DOHH2 (cell line): ENCODE data around the gene RUNX2.

Source experiments
- H3F3A ChIP-seq: fragments of 200-600 bp; sonication (generic), shearing (Covaris generic); 2 replicates; pipeline ENCODE4 v1.6.0; 2016; ENCODE audit warnings: antibody characterized with exemption, mild to moderate bottlenecking; ENCODE audit not compliant: control insufficient read depth, insufficient read depth
- H3K27ac ChIP-seq: fragments of 200-600 bp; sonication (generic); 2 replicates; pipeline ENCODE4 v1.5.1; 2014; ENCODE audit warnings: low read depth, mild to moderate bottlenecking, low read length, moderate library complexity
- H3K27me3 ChIP-seq: fragments of 200-600 bp; sonication (generic); 2 replicates; pipeline ENCODE4 v1.6.1; 2014; ENCODE audit warnings: mild to moderate bottlenecking, low read length, mixed read lengths; ENCODE audit not compliant: control insufficient read depth
- H3K36me3 ChIP-seq: fragments of 200-600 bp; sonication (generic); 2 replicates; pipeline ENCODE4 v1.6.1; 2014; ENCODE audit warnings: mild to moderate bottlenecking, low read length, moderate library complexity, mixed read lengths; ENCODE audit not compliant: control insufficient read depth
- H3K4me1 ChIP-seq: fragments of 200-600 bp; sonication (generic); 2 replicates; pipeline ENCODE4 v1.6.1; 2014; ENCODE audit warnings: mild to moderate bottlenecking, low read length, mixed read lengths; ENCODE audit not compliant: control insufficient read depth
- H3K4me2 ChIP-seq: fragments of 200-600 bp; sonication (generic); 2 replicates; pipeline ENCODE4 v1.6.0; 2014; ENCODE audit warnings: mild to moderate bottlenecking, low read length, moderate library complexity
- H3K4me3 ChIP-seq: fragments of 200-600 bp; sonication (generic); 2 replicates; pipeline ENCODE4 v1.5.1; 2014; ENCODE audit warnings: mild to moderate bottlenecking, low read length, mixed read lengths
- H3K79me2 ChIP-seq: fragments of 200-600 bp; sonication (generic); 2 replicates; pipeline ENCODE4 v1.6.1; 2014; ENCODE audit warnings: mild to moderate bottlenecking, low read length, mixed read lengths; ENCODE audit not compliant: control insufficient read depth
- H3K9me2 ChIP-seq: fragments of 200-600 bp; sonication (generic); replicated peaks from 2 replicates; pipeline ENCODE4 v1.6.1; 2014; ENCODE audit warnings: mild to moderate bottlenecking, low read length, mixed read lengths; ENCODE audit not compliant: control insufficient read depth
- H3K9me3 ChIP-seq: fragments of 200-600 bp; sonication (generic); 2 replicates; pipeline ENCODE4 v1.6.1; 2014; ENCODE audit warnings: antibody characterized with exemption, low read length, mixed read lengths; ENCODE audit not compliant: control insufficient read depth, insufficient read depth
- H4K20me1 ChIP-seq: fragments of 200-600 bp; sonication (generic); 2 replicates; pipeline ENCODE4 v1.6.0; 2014; ENCODE audit warnings: low read depth, mild to moderate bottlenecking, antibody characterized with exemption, low read length, moderate library complexity; ENCODE audit not compliant: control insufficient read depth, insufficient read depth
- CTCF ChIP-seq: fragments of 200-600 bp; sonication (generic); IDR thresholded peaks from one replicate; pipeline ENCODE4 v1.5.1; 2014; ENCODE audit warnings: antibody characterized with exemption, mild to moderate bottlenecking, low read depth, low read length; ENCODE audit not compliant: poor library complexity, severe bottlenecking
- EZH2phosphoT487 ChIP-seq: fragments of 200-600 bp; sonication (generic); IDR thresholded peaks from 2 replicates; pipeline ENCODE4 v1.6.1; 2017; ENCODE audit warnings: borderline replicate concordance, mild to moderate bottlenecking, antibody characterized with exemption, low read length, moderate library complexity, mixed read lengths

RUNX2 gene

DNA sequence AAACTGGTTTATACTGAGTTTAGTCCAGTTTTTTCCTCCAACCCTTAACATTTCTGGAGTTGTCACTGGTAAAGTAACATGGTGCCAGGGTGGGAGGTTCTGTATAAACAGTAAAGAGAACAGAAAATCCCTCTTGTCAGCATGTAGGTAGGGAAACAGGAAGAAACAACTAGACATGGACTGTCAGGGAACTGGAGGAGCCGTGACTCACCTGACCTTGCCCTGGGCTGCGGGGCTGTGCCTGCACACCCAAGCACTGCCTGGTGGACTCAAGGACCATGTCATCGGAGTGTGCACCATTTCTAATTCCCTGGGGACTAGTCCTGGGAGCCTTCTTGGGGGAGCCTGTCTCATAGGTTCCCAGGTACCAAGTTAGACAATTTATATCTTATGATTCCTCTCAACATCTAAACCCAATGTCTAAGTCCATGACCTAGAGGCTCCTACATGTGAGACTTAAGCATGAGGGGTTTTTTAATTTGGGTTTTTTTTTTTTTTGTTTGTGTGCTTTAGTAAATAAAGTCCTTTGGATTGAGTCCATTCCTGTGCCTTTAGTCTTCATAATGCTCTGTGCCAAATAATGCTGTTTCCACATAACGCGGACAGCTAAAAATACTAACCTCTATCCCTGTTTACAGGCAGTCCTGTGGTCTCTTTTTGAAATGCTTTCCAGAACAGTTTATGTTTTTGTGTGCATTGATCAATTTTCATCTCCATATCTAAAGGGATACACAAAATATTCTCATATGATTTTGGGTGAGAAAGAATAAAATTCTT, 186.5 kb downstream of the RUNX2 start:
- Histone ChIP-seq H3K9me2 (no peaks in the 10 kb centered on the region), H3K36me3 (no peaks in the 10 kb centered on the region), H3K9me3 (no peaks in the 10 kb centered on the region), H3K4me3 (no peak overlapping the region), H3F3A (no peaks in the 10 kb centered on the region), H3K4me2 (peak overlapping the region; percentile 32; the same call in 1 of the 2 replicates), H4K20me1 (no peaks in the 10 kb centered on the region), H3K27ac (no peak overlapping the region), H3K27me3 (no peaks in the 10 kb centered on the region), H3K79me2 (no peaks in the 10 kb centered on the region), H3K4me1 (peaks cover 14% of the 10 kb centered on the region)
- TF ChIP-seq EZH2phosphoT487, result no peak
- TF ChIP-seq CTCF, result no peak

DNA sequence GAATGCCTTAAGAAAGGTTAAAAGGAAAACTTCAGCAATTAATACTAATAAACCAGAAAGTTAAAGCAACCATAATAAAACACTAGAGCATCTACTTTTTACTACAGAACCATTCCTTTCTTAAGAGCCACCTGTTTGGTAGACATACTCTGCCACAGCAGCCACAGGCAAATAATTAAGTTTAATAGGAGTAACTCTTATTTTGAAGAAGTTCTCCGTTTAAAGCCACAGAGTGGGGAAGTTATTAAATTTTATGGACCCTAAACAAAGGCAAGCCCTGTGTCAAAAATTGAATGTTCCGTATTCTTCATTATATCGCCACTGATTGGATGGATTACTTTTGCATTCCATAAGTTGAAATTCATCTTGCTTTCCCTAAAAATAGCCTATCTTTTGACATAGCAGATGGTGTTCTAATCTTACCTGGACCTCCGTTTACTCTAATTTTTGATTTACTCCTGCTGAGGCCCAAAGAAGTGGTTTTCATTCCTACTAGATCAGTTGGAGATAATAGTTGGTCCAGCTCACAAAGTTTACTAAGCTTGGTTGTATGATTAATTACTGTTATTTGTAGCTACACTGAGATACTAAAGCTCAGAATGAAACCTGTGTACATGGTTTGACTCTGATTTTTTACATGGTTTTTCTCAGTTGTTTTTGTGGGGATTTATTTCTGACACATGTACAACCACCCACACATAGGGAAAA, 190.0 kb downstream of the RUNX2 start:
- Histone ChIP-seq H3F3A (no peaks in the 10 kb centered on the region), H3K4me1 (peaks cover 34% of the 10 kb centered on the region), H3K9me3 (no peaks in the 10 kb centered on the region), H3K36me3 (no peaks in the 10 kb centered on the region), H3K27ac (no peak overlapping the region), H3K27me3 (no peaks in the 10 kb centered on the region), H3K9me2 (no peaks in the 10 kb centered on the region), H3K4me2 (no peak overlapping the region), H3K79me2 (no peaks in the 10 kb centered on the region), H4K20me1 (no peaks in the 10 kb centered on the region), H3K4me3 (no peak overlapping the region)
- TF ChIP-seq EZH2phosphoT487 (no peak), CTCF (no peak)

GRCh38 chr6:45521226-45521625, 193.1 kb downstream of the RUNX2 start:
- H3K9me2 ChIP-seq, result no peaks in the 10 kb centered on the region
- TF ChIP-seq EZH2phosphoT487 (no peak), CTCF (no peak)
- H3K27ac ChIP-seq, result no peak overlapping the region
- H4K20me1 ChIP-seq, result no peaks in the 10 kb centered on the region
- H3K27me3 ChIP-seq, result no peaks in the 10 kb centered on the region
- H3K36me3 ChIP-seq, result no peaks in the 10 kb centered on the region
- no peaks in the 10 kb centered on the region for H3K9me3 ChIP-seq
- peak overlapping the region; percentile 2 for H3K4me3 ChIP-seq
- peak overlapping the region; percentile 28 for H3K4me2 ChIP-seq
- peaks cover 20% of the 10 kb centered on the region for H3K4me1 ChIP-seq
- no peaks in the 10 kb centered on the region for H3K79me2 ChIP-seq
- no peaks in the 10 kb centered on the region for H3F3A ChIP-seq
